Urothelium cell line (cell line): ENCODE results near the gene RBM20.

ENCODE experiments used
- DNase-seq: peaks from one replicate; pipeline ENCODE4 v3.0.0; 2011; ENCODE audit warnings: low spot score, mixed read lengths
- FAIRE-seq: peaks from 2 replicates; lab custom pipeline; 2011; peaks lifted over from hg19 to GRCh38; lab: Jason Lieb, UNC

RBM20 gene

DNA sequence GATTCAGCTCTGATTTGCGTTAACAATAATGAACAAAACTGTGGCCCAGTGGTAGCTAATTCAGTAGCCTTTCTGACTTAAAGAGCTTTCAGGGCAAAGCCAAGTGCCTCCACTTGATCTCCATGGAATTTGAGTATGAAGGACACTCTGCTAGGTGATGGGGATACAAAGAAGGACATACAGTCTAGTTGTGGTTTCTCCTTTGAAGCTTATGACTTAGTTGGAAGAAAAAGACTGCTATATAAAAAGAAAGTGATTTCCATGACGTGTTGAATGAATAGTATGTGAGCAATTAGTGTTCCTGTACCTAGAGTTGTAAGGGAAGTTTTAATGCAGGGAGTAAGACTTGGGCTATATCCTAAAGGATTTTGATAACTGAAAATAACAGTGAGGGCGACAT, 235.9 kb downstream of the RBM20 start:
- DNase-seq = no peak
- no peak for FAIRE-seq

DNA sequence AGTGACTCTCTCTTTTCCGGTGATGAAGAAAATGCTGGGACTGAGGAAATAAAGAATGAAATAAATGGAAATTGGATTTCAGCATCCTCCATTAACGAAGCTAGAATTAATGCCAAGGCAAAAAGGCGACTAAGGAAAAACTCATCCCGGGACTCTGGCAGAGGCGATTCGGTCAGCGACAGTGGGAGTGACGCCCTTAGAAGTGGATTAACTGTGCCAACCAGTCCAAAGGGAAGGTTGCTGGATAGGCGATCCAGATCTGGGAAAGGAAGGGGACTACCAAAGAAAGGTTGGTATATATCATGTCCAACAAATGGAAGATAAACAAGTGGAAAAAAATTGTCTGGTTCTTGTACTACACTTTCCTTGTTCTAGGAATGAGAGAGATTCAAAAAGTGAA, 237.1 kb downstream of the RBM20 start:
- no peak for DNase-seq
- no peak for FAIRE-seq

DNA sequence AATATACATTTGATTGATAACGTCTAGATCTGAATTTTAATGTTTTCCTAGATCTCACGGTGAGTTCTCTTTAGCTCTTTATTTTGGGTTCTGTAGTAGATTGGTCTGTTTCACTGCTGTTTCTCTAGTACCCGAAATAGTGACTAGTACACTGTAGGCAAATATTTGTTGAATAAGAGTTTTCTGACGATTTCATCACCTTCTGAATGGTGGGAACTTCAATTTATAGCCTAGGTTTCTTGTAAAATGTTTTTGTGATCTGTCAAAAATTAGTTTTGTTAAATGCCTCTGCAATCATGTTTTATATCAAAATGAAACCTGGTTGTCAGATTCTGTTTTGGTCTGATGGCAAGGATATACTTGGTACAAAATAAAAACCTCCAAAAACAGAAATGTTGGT, 237.8 kb downstream of the RBM20 start:
- FAIRE-seq (no peak), DNase-seq (no peak)

DNA sequence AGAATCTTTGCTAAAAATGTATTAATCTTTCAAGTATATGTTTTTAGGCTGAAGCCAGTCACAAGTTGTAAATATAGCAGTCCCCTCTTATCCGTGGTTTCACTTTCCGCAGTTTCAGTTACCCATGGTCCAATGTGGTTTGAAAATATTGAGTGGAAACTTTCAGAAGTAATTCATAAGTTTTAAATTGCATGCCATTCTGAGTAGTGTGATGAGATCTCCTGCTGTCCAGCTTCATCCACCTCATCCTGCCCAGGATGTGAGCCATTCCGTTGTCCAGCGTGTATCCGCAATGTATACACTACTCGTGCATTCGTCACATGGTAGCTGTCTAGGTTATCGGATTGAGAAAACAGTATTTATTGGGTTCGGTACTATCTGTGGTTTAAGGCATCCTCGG, 239.8 kb downstream of the RBM20 start:
- FAIRE-seq (no peak), DNase-seq (no peak)

DNA sequence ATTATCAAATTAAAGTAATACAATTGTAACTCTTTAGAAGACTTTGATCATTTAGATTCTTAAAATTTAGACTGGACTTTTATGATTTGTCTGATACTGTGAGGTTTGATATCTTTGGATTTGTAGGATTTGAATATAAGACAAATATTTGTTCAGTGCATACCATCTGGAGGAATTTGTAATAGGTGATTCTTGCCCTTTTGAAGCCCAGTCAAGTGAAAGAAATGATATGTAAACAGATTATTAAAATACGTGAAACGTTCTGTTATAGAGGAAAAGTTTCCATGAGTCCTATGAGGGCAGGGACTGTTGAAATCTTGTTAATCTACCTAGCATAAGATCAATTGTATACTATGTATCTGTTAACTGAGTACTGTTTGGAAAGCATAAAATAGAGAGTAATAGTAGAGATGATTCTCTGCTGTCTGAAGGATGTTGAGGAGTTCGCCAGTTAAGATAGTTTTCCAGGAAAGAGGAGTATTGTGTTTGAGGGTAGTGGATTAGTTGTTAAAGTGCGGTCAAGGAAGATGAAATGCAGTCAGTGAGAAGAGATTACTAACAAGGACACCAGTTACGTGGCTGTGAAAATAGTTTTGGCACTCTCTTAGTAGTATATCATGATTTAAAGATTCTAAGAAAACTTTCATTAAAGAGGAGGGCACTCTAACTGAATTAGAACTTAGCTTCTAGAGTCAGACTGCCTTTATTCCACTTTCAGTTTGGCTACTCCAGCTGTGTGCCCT, 242.0 kb downstream of the RBM20 start:
- FAIRE-seq (no peak), DNase-seq (no peak)

DNA sequence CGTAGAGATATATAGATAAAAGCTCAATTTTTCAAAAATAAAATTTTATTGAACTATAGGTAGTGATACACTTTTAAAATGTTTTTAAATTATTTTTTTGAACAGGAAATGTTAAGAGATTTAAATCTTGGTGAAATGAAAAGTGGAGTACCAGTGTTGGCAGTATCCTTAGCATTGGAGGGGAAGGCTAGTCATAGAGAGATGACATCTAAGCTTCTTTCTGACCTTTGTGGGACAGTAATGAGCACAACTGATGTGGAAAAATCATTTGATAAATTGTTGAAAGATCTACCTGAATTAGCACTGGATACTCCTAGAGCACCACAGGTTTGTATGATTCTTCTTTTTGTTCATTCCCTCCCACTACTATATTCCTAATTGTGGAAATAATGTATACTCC, 243.4 kb downstream of the RBM20 start:
- FAIRE-seq = no peak
- no peak for DNase-seq
